RPMI7951 (cell line): ENCODE data around the gene TSC22D4. TPM values are rescaled to one million over a fixed set of nuclear protein-coding genes. Genes with fewer than 3 reads are reported as not detected.

Source experiments
- DNase-seq: peaks from one replicate; pipeline ENCODE4 v3.0.0-alpha.2; 2012; ENCODE audit warnings: low read depth
- total RNA-seq: library from RNA; depleted of rRNA; stranded (reverse); fragments of >200 nt; shearing (Covaris generic); gene quantifications from 2 replicates; pipeline ENCODE4 v1.2.3, GENCODE V29; 2014; rRNA removed

Gene TSC22D4
- total RNA-seq, 1 experiment from 2014 or later, result 12.5 TPM

GRCh38 chr7:100428967-100429636 lies 49.9 kb downstream of the TSC22D4 start:
- peak; percentile 99 for DNase-seq

DNA sequence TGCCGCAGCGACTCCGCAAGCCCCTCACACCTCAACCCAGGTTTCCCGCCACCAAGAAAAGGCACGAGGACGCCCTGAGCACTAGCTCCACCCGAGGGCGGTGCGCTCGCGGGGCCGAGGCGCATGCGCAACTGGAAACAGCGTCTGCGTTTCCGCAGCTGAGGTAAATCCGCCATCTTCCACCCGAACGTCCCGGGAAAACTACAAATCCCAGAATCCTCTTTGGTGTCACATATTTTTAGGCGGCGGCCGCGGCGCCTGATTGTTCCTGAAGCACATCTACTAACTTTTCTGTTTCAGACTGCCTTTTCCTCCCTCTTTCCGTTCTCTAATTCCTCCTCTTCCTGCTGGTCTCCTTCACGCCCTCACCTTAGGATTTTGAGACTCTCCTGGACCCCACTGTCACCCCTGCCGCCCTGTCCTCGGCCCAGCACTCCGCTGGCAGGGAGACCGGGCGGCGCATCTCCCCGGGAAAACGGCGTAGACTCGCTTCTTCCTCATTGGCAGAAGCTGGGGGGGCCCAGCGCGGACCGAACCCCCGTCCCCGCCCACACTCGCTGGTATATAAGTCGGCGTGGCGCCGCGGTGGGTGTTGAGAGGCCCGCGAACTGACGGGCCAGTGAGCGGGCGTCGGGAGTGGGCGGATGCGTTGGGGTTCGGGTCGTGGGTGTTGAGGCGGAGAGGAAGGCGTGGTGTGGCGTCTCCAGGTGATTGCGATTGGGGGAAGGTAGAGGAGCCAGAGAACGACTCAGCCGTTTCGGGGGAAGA lies 50.6 kb downstream of the TSC22D4 start, which contains the start of gene ZCWPW1:
TSS of gene ZCWPW1 (minus strand) at position 505 of the 768 bp plus-strand sequence. CDS start 8,054 bp downstream, outside the sequence.
- peak; percentile 96 for DNase-seq

GRCh38 chr7:100427762-100428198 lies 51.2 kb downstream of the TSC22D4 start:
- no peak for DNase-seq

DNA sequence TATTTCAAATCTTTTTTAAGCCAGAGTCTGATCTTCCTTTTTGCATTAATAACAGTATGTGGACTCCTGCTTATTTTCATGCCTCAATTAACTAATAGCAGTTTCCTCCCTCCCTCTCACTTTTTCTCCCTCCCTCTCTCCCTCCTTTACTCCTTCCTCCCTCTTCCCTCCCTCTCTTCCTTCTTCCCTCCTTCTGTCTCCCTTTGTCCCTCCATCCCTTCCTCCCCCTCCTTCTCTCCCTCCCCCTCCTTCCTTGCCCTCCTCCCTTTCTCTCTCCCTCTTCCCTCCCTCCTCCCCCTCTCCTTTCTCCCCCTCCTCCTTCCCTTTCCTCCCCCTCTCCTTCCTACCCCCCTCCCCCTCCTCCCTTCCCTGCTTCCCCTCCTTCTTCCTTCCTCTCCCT lies 52.5 kb downstream of the TSC22D4 start:
- no peak for DNase-seq

GRCh38 chr7:100425347-100425746 lies 53.7 kb downstream of the TSC22D4 start:
- DNase-seq, result no peak

DNA sequence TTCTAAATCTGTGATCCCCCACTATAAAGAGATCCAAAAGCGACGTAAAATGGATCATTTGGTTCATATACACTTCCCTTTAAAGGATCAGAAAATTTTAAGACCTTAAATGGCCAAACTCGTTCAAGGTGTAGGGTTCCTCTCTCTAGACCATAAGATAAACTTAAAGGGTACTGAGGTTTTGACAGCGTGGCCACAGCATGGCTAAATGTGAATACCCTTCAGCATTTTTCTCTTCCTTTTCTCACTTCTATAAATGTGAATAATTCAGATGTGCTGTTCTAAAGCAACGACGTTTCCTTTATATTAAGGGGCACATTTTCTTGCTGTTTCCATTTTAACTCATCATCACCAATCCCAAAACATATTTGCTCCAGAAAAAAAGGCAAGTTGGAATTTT lies 55.7 kb downstream of the TSC22D4 start:
- no peak for DNase-seq

DNA sequence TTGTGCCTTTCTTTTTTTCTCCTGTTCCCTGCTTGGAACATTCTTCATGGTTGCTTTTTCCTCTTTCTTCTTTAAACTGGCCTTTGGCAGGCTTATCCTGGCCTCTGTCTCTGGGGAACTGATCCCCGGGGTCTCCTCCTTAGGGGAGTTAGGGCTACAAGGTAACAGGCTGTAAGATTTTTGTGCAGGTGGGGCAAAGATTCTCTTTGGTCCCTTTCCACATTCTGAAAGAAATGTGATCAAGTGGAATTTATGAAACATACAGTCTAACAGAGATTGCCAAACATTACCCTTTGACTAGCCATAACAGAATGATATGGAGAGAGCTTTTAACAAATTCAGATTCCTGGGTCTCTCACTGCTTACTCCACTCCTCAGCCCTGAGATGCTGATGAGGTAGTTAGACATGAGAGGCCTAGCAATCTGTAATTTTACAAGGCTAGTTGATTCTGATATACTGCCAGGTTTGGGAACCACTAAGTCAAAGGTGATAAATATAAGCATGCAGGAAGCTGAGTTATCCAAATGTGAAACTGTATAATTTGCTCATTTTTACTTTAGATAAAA lies 59.3 kb downstream of the TSC22D4 start:
- no peak for DNase-seq

DNA sequence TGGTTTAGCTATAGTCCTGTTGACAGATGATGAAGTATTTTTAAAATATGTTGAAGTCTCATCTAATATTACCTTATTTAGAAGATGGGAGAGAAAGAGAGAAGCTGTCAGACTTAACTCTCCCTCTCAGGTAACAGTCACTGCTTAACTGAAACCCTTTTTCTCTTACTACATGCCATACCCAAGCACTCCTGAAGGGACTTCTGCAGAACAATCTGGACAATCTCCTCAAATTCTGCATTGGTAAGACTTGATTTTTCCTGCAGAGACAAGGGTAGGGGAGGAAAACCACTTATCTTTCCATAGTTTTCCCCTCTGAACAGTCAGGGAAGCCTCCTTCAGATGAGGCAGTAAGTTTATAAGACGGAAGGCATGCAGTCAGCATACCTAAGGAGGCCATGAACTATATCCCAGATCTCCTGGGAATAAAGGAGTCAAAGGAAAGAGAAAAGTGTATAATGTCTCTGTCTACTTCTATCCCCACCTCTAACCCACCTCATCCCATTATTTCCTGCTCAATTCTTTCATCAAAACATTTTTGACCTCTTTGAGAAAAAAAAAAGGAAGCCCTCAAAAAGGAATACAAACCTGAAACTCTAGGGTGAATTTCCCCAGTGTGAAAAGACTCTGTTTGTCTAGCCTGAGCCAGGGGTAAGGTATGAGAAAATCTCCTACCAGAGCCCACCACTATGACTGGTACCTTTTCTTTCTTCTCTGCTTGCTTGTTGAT lies 59.9 kb downstream of the TSC22D4 start:
- no peak for DNase-seq

Other genes starting within 250 kb of the TSC22D4 start
- gene SPDYE3, start 171.5 kb downstream of the TSC22D4 start, total RNA-seq, result not detected in 2 replicates
- gene PILRB, start 121.1 kb downstream of the TSC22D4 start, total RNA-seq, result 7.7 and 10.1 TPM in 2 replicates
- gene PILRA, start 105.7 kb downstream of the TSC22D4 start, total RNA-seq, result not detected in 2 replicates
- gene ZCWPW1, start 50.5 kb downstream of the TSC22D4 start, total RNA-seq, result 0.20 and 3.7 TPM in 2 replicates
- 22.2 and 22.5 TPM in 2 replicates for gene MEPCE, start 49.4 kb downstream of the TSC22D4 start, total RNA-seq
- gene PPP1R35, start 42.7 kb downstream of the TSC22D4 start, total RNA-seq, result 30.5 and 40.4 TPM in 2 replicates
- 0.39 TPM in 1 of 2 replicates, not detected in the other for gene SPACDR, start 15.0 kb downstream of the TSC22D4 start, total RNA-seq
- not detected in 2 replicates for gene NYAP1, start 4.7 kb upstream of the TSC22D4 start, total RNA-seq
- 6.5 and 7.2 TPM in 2 replicates for gene AGFG2, start 60.0 kb upstream of the TSC22D4 start, total RNA-seq
- 2.1 TPM in 1 of 2 replicates, not detected in the other for gene SAP25, start 94.7 kb upstream of the TSC22D4 start, total RNA-seq
- gene LRCH4, start 106.9 kb upstream of the TSC22D4 start, total RNA-seq, result 8.3 and 10.8 TPM in 2 replicates
- gene FBXO24, start 107.1 kb upstream of the TSC22D4 start, total RNA-seq, result 0.49 and 0.72 TPM in 2 replicates
- 175 and 237 TPM in 2 replicates for gene PCOLCE, start 123.1 kb upstream of the TSC22D4 start, total RNA-seq
- 19.7 and 28.7 TPM in 2 replicates for gene MOSPD3, start 133.3 kb upstream of the TSC22D4 start, total RNA-seq
- gene TFR2, start 162.3 kb upstream of the TSC22D4 start, total RNA-seq, result 0.12 and 0.98 TPM in 2 replicates
- not detected in 2 replicates for gene ACTL6B, start 177.2 kb upstream of the TSC22D4 start, total RNA-seq
- gene GNB2, start 194.5 kb upstream of the TSC22D4 start, total RNA-seq, result 89.4 and 125 TPM in 2 replicates
- gene GIGYF1, start 215.0 kb upstream of the TSC22D4 start, total RNA-seq, result 4.8 and 5.3 TPM in 2 replicates
- gene POP7, start 226.9 kb upstream of the TSC22D4 start, total RNA-seq, result 79.5 and 91.4 TPM in 2 replicates
- not detected in 2 replicates for gene EPO, start 241.3 kb upstream of the TSC22D4 start, total RNA-seq